Measurements from ENCODE around the gene RBMS1.

The RBMS1 gene

DNA sequence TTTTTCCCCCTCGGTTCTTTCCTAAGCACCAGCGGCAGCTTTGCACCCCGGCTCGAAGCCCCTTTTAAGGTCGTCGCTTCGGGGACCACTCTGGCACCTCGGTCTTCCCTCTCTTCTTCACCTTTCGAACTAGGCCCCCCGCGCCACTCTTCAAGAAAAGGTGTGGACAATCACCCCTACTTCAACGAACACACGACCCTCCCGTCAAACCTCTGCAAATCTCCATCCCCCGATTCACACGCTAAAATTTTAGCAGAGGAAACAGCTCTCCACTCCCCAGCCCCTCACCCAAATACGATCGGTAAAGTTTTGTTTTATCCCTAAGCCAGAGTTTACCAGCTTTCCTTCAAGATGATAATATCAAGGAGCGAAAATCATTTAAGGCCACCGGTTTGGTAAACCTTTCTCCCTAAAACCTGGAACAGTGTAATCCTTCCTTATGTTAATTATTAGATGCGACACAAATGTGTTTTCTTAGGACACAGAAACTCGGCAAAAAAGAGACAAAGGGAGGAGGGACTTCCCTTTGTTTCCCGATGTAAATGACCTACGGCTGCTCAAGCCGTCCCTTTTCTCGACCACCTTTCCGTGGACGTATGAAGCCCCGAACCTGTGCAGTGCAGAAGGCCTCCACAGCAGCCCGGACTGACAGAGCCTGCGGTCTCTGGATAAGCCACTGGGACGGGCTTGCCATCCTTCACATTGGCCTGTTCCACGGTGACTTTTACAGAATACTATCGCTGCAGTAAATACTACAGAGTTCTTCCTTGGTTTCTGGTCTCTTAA is 85.2 kb downstream of the RBMS1 start:
- Histone ChIP-seq H3K27ac (ENCODE audit: low read length) (no peak overlapping the region), H3K4me3 (ENCODE audit: low read length) (no peak overlapping the region), H4K20me1 (ENCODE audit: insufficient read depth, low read length) (no peaks in the 10 kb centered on the region), H3K27me3 (replicated peaks; ENCODE audit: insufficient read depth, low read length) (no peaks in the 10 kb centered on the region), H3K9me2 (replicated peaks; ENCODE audit: insufficient read depth, low read length) (no peaks in the 10 kb centered on the region), H3K9ac (ENCODE audit: low read length) (no peak overlapping the region), H3F3A (ENCODE audit: insufficient read depth, low read length) (peaks cover 31% of the 10 kb centered on the region), H3K4me2 (ENCODE audit: low read depth, low read length) (0 out of 2 replicates have a peak overlapping the region, but pooled peaks have one; percentile 33), H3K9me3 (replicated peaks; ENCODE audit: insufficient read depth, low read length) (no peaks in the 10 kb centered on the region), H3K36me3 (replicated peaks; ENCODE audit: insufficient read depth, low read length) (no peaks in the 10 kb centered on the region), H2AFZ (ENCODE audit: low read length) (no peak overlapping the region), H3K4me1 (ENCODE audit: low read length) (peaks cover 29% of the 10 kb centered on the region), H3K79me2 (ENCODE audit: low read length) (peaks cover 33% of the 10 kb centered on the region)
- DNase-seq = no peak
- no peak for TF ChIP-seq EZH2 (optimal IDR thresholded peaks at IDR 0.05; ENCODE audit: low read depth, low read length)
- no peak for TF ChIP-seq EZH2phosphoT487 (IDR thresholded peaks at IDR 0.05; ENCODE audit: low read length)
- TF ChIP-seq, protein P1, sequence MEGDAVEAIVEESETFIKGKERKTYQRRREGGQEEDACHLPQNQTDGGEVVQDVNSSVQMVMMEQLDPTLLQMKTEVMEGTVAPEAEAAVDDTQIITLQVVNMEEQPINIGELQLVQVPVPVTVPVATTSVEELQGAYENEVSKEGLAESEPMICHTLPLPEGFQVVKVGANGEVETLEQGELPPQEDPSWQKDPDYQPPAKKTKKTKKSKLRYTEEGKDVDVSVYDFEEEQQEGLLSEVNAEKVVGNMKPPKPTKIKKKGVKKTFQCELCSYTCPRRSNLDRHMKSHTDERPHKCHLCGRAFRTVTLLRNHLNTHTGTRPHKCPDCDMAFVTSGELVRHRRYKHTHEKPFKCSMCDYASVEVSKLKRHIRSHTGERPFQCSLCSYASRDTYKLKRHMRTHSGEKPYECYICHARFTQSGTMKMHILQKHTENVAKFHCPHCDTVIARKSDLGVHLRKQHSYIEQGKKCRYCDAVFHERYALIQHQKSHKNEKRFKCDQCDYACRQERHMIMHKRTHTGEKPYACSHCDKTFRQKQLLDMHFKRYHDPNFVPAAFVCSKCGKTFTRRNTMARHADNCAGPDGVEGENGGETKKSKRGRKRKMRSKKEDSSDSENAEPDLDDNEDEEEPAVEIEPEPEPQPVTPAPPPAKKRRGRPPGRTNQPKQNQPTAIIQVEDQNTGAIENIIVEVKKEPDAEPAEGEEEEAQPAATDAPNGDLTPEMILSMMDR (IDR thresholded peaks at IDR 0.05; ENCODE audit: low read length) = no peak

DNA sequence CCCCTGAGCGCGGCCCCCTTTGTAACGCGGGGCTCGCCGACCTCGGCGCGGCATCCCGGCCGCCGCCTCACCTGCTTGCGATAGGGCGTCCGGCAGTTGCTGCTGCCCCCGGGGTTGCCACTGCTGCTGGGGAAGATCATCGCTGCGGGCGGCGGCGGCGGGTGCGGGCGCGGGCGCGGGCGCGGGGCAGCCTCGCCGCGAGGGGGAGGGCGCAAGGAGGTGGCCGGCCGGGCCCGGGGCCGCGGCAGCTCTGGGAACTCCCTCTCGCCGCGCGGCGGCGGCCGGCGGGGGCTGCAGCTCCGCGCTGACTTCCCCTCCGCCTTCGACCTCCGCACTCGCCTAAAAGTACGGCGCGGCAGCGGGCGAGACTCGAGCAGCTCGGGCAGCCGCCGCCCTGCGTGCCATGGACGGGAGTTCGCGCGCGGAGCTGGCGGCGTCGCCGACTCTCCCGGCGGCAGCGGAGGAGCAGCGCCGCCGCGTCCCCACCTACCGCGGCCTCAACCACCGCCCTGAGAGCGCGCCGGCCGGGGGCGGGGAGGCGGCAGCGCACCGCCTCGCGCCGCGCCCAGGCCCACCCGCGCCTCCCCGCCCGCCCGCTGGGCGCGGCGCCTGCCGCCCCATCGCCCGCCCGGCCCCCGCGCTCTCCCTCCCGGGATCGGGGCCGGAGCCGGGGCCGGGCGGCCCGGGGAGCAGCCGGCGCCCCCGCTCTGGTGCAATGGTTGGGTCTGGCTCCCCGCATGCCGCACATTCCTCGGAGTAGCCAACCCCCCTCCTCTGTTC is 86.0 kb downstream of the RBMS1 start:
- H3K4me1 ChIP-seq (ENCODE audit: low read length) = peaks cover 23% of the 10 kb centered on the region
- H3K9me3 ChIP-seq (replicated peaks; ENCODE audit: insufficient read depth, low read length) = no peaks in the 10 kb centered on the region
- peak overlapping the region; percentile 57 for H3K9ac ChIP-seq (ENCODE audit: low read length)
- H3K36me3 ChIP-seq (replicated peaks; ENCODE audit: insufficient read depth, low read length) = no peaks in the 10 kb centered on the region
- H3K9me2 ChIP-seq (replicated peaks; ENCODE audit: insufficient read depth, low read length) = no peaks in the 10 kb centered on the region
- peak; percentile 56 for DNase-seq
- H3F3A ChIP-seq (ENCODE audit: insufficient read depth, low read length) = peaks cover 25% of the 10 kb centered on the region
- H2AFZ ChIP-seq (ENCODE audit: low read length) = peak overlapping the region; percentile 67
- H3K79me2 ChIP-seq (ENCODE audit: low read length) = peaks cover 41% of the 10 kb centered on the region
- H3K4me2 ChIP-seq (ENCODE audit: low read depth, low read length) = peak overlapping the region; percentile 67
- H3K27me3 ChIP-seq (replicated peaks; ENCODE audit: insufficient read depth, low read length) = no peaks in the 10 kb centered on the region
- H3K4me3 ChIP-seq (ENCODE audit: low read length) = peak overlapping the region; percentile 80
- no peaks in the 10 kb centered on the region for H4K20me1 ChIP-seq (ENCODE audit: insufficient read depth, low read length)
- peak overlapping the region; percentile 47; the same call in 1 of the 2 replicates for H3K27ac ChIP-seq (ENCODE audit: low read length)
- TF ChIP-seq EZH2 (optimal IDR thresholded peaks at IDR 0.05; ENCODE audit: low read depth, low read length) (no peak), EZH2phosphoT487 (IDR thresholded peaks at IDR 0.05; ENCODE audit: low read length) (no peak)
- TF ChIP-seq, protein P1 (IDR thresholded peaks at IDR 0.05; ENCODE audit: low read length) = no peak

DNA sequence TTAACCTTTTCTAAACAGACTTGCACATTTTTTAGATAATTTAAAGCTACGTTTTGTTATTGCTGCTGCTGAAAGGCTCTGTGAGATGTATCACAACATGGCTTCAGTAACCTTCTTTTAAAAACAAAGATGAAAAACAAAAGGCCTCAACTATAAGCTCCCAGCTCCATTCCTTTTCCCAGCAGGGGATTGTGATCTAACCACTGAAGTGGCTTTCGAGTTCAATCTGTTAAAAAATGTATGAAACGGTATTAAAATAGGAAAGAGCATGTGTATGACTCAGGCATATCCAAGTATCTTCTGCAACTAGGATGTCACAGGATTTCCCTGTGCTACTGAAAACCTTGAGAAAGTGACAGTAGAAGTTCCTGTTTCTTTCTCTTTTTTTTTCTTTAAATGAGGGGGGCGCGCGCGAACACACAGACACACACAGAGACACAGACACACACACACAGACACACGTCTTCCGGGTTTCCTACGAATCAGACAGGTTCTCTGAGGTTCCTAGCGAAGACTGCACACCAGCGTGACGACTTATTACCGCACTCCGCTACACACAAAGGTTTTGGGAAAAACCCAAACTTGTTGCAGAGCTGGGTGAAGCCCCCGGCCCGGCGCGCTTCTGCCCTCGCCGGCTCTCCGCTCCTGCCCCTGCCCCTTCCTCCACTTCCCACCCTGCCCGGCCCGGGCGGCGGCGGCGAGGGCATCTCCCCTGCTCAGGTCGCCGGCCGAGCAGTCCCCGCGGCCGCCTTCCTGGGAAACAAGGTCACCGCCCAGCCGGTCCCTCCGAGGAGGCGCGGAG is 86.8 kb downstream of the RBMS1 start:
- Histone ChIP-seq H3K9ac (ENCODE audit: low read length) (peak overlapping the region; percentile 57), H3F3A (ENCODE audit: insufficient read depth, low read length) (peaks cover 17% of the 10 kb centered on the region), H3K27ac (ENCODE audit: low read length) (peak overlapping the region; percentile 47; the same call in 1 of the 2 replicates), H3K4me1 (ENCODE audit: low read length) (peaks cover 24% of the 10 kb centered on the region), H3K9me3 (replicated peaks; ENCODE audit: insufficient read depth, low read length) (no peaks in the 10 kb centered on the region), H4K20me1 (ENCODE audit: insufficient read depth, low read length) (no peaks in the 10 kb centered on the region; the same call in 1 of the 2 replicates), H2AFZ (ENCODE audit: low read length) (peak overlapping the region; percentile 67), H3K9me2 (replicated peaks; ENCODE audit: insufficient read depth, low read length) (no peaks in the 10 kb centered on the region), H3K4me2 (ENCODE audit: low read depth, low read length) (peak overlapping the region; percentile 67), H3K36me3 (replicated peaks; ENCODE audit: insufficient read depth, low read length) (no peaks in the 10 kb centered on the region), H3K4me3 (ENCODE audit: low read length) (peak overlapping the region; percentile 80), H3K79me2 (ENCODE audit: low read length) (peaks cover 47% of the 10 kb centered on the region), H3K27me3 (replicated peaks; ENCODE audit: insufficient read depth, low read length) (no peaks in the 10 kb centered on the region)
- peak; percentile 77 for DNase-seq
- TF ChIP-seq EZH2 (optimal IDR thresholded peaks at IDR 0.05; ENCODE audit: low read depth, low read length) (no peak), EZH2phosphoT487 (IDR thresholded peaks at IDR 0.05; ENCODE audit: low read length) (no peak)
- TF ChIP-seq, protein P1 (IDR thresholded peaks at IDR 0.05; ENCODE audit: low read length) = no peak

All from MM.1S (cell line).